ENCODE measurements around the gene SLC4A11.

DNA sequence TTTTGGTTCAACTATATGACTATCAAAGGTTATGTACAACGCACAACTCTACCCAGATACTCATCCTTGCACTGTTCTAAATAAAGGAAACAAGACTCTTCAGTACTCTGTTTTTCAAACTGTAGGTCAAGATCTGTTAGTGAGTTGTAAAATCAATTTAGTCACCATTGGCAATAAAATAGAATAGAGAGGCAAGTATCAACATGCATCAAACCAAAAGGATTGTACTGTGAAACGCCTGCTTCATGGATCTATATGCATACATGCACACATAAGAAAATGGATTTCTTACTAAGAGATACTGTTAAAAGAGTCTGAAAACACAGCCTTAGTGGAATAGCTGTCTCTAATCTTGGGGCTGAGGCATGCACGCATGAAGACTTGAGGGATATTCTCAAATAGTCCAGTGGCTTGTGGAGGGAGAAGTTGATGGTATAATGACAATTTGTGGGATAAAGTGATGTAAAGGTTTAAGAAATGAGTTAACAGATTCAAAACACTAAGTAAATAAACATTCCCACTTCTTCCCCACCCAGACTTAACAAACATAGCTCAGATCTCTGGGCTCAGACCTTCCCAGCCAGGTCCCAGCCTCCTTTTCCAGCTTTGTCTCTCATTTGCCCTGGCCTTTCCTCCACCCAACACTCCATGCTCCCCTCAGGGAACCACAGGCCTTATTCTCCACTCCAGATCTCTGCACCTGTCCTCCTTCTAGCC, 54.9 kb downstream of the SLC4A11 start:
- TF ChIP-seq, protein P1, sequence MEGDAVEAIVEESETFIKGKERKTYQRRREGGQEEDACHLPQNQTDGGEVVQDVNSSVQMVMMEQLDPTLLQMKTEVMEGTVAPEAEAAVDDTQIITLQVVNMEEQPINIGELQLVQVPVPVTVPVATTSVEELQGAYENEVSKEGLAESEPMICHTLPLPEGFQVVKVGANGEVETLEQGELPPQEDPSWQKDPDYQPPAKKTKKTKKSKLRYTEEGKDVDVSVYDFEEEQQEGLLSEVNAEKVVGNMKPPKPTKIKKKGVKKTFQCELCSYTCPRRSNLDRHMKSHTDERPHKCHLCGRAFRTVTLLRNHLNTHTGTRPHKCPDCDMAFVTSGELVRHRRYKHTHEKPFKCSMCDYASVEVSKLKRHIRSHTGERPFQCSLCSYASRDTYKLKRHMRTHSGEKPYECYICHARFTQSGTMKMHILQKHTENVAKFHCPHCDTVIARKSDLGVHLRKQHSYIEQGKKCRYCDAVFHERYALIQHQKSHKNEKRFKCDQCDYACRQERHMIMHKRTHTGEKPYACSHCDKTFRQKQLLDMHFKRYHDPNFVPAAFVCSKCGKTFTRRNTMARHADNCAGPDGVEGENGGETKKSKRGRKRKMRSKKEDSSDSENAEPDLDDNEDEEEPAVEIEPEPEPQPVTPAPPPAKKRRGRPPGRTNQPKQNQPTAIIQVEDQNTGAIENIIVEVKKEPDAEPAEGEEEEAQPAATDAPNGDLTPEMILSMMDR (IDR thresholded peaks at IDR 0.05; ENCODE audit: low read depth, low read length), result no peak
- TF ChIP-seq EZH2phosphoT487 (IDR thresholded peaks at IDR 0.05; ENCODE audit: low read depth), result no peak
